Transverse colon (tissue), 4 donors: ENCODE results near the gene NACA. TPM values are rescaled to one million over a fixed set of nuclear protein-coding genes. Genes with fewer than 3 reads are reported as not detected.
"Not testable (repeated sequence)": the region's sequence is repeated elsewhere in the genome, so short reads cannot be mapped to it uniquely, and the experiment has no call there.

Experiments
- DNase-seq: peaks from one replicate; pipeline ENCODE4 v3.0.0-alpha.2; 2019
- H3K27ac ChIP-seq, 4 donors: fragments of 200-600 bp; sonication (generic); 2 replicates each; pipeline ENCODE4 v1.5.1; 2016 to 2018; ENCODE audit warnings: inconsistent platforms in 4 of 4
- H3K27me3 ChIP-seq: fragments of 200-600 bp; sonication (generic); 2 replicates; pipeline ENCODE4 v1.5.1; 2017; ENCODE audit warnings: inconsistent platforms
- H3K36me3 ChIP-seq, 4 donors: fragments of 200-600 bp; sonication (generic); 2 replicates each; pipeline ENCODE4 v1.5.1; 2017 to 2019; ENCODE audit warnings: inconsistent platforms in 4 of 4
- H3K4me1 ChIP-seq, 4 donors: fragments of 200-600 bp; sonication (generic); 2 replicates each; pipeline ENCODE4 v1.5.1; 2017 to 2020; ENCODE audit warnings: inconsistent platforms in 4 of 4
- H3K4me3 ChIP-seq, 4 donors: fragments of 200-600 bp; sonication (generic); 1 replicate in 1 of 4; 2 replicates in 3 of 4; pipeline versions ENCODE4 v1.5.1 to v1.6.1; 2017 to 2019; ENCODE audit warnings: inconsistent platforms in 4 of 4
- H3K9me3 ChIP-seq, 2 donors: fragments of 200-600 bp; sonication (generic); 2 replicates each; pipeline ENCODE4 v1.5.1; 2017 to 2019; ENCODE audit warnings: inconsistent platforms in 2 of 2
- EP300 ChIP-seq: sonication (generic); formaldehyde crosslinking; IDR thresholded peaks from one replicate; pipeline ENCODE4 v1.6.1; 2017; ENCODE audit warnings: antibody characterized with exemption, low read depth
- POLR2A ChIP-seq: fragments of 450-650 bp; IDR thresholded peaks from one replicate; pipeline ENCODE4 v1.6.1; 2016; ENCODE audit warnings: antibody characterized with exemption, mild to moderate bottlenecking, moderate library complexity
- POLR2AphosphoS5 ChIP-seq, 3 donors: sonication (generic); formaldehyde crosslinking; IDR thresholded peaks; one replicate each; pipeline ENCODE4 v1.6.1; 2016; ENCODE audit warnings: antibody characterized with exemption in 3 of 3
- WGBS, 2 donors: methylation state at CpG; one replicate each; pipeline ENCODE4 v1.1.5; 2018; ENCODE audit warnings: low coverage in 1 of 2; 5-methylcytosine and 5-hydroxymethylcytosine counted together
- in situ Hi-C, 4 donors: fragments of 200-750 bp; cut with MboI; loops; one replicate each; pipeline versions ENCODE4 v1.15.0 to v1.15.1; 2017; ENCODE audit warnings: low sequenced_read_pairs in 3 of 4, low pct_ligation_motif_present in 1 of 4, low pct_unique_long_range_greater_than_20kb in 1 of 4
- intact Hi-C: fragments of 100-400 bp; cut with DNase I; formaldehyde crosslinking; loops from one replicate; pipeline ENCODE4 v1.15.1; 2023; ENCODE audit warnings: low total_unique reads
- total RNA-seq, 4 donors: library from RNA; depleted of rRNA; stranded (reverse); fragments of >200 nt; gene quantifications; one replicate each; pipeline ENCODE4 v1.1.0, GENCODE V29; 2016
- TF ChIP-seq, protein P1 (sequence below), 5 experiments: fragments of 200-600 bp in 3 of 5; fragments of 450-650 bp in 2 of 5; sonication (generic) in 3 of 5; IDR thresholded peaks; 1 replicate in 2 of 5; 2 replicates in 3 of 5; pipeline ENCODE4 v1.5.1; 2016 to 2017; ENCODE audit warnings: antibody characterized with exemption in 5 of 5, inconsistent platforms in 3 of 5, mild to moderate bottlenecking in 2 of 5, moderate library complexity in 1 of 5

The NACA gene
- total RNA-seq, 4 donors from 2014 or later = 187 to 1,049 (median 756) TPM

- H3K36me3 ChIP-seq = peaks cover 0 to 2% (median 0%) of the 10 kb centered on the region in 4 donors
- H3K9me3 ChIP-seq = no peaks in the 10 kb centered on the region
- in situ Hi-C loops (no loop called here), intact Hi-C loops (no loop called here)
- TF ChIP-seq, protein P1, sequence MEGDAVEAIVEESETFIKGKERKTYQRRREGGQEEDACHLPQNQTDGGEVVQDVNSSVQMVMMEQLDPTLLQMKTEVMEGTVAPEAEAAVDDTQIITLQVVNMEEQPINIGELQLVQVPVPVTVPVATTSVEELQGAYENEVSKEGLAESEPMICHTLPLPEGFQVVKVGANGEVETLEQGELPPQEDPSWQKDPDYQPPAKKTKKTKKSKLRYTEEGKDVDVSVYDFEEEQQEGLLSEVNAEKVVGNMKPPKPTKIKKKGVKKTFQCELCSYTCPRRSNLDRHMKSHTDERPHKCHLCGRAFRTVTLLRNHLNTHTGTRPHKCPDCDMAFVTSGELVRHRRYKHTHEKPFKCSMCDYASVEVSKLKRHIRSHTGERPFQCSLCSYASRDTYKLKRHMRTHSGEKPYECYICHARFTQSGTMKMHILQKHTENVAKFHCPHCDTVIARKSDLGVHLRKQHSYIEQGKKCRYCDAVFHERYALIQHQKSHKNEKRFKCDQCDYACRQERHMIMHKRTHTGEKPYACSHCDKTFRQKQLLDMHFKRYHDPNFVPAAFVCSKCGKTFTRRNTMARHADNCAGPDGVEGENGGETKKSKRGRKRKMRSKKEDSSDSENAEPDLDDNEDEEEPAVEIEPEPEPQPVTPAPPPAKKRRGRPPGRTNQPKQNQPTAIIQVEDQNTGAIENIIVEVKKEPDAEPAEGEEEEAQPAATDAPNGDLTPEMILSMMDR (IDR thresholded peaks at IDR 0.05) = no peak
- no peak for TF ChIP-seq POLR2A
- TF ChIP-seq POLR2AphosphoS5 (IDR thresholded peaks at IDR 0.05) = no peak
- no peak for TF ChIP-seq EP300
- H3K27me3 ChIP-seq = no peaks in the 10 kb centered on the region
- H3K4me3 ChIP-seq = no peak overlapping the region
- peak overlapping the region in 2 of 4 donors; percentile 29 to 34 for H3K27ac ChIP-seq
- WGBS, 2 donors = 46 to 55% methylated on average over 2 of the region's 2 CpGs
- H3K4me1 ChIP-seq = peaks cover 0 to 17% (median 9%) of the 10 kb centered on the region in 4 donors
- no peak for DNase-seq
Observed at GRCh38 chr12:56749359-56749758, 24.3 kb upstream of the NACA start.

- WGBS, 2 donors = 91 to 97% methylated on average over 8 to 11 of the region's 11 CpGs
- no peak for TF ChIP-seq POLR2AphosphoS5 (IDR thresholded peaks at IDR 0.05)
- TF ChIP-seq, protein P1 (IDR thresholded peaks at IDR 0.05) = no peak
- no peak for TF ChIP-seq EP300
- no peak for TF ChIP-seq POLR2A
- intact Hi-C loops = loop anchor here (10.0 kb wide), 1 partner anchor 93 kb away; the partner anchor contains the start of gene BAZ2A
- H3K36me3 ChIP-seq = peaks cover 0 to 5% (median 0%) of the 10 kb centered on the region in 4 donors
- no peak overlapping the region for H3K27ac ChIP-seq
- DNase-seq = no peak
- no peaks in the 10 kb centered on the region for H3K9me3 ChIP-seq
- H3K4me3 ChIP-seq = no peak overlapping the region
- in situ Hi-C loops = no loop called here
- no peaks in the 10 kb centered on the region for H3K27me3 ChIP-seq
- peaks cover 2 to 15% (median 11%) of the 10 kb centered on the region in 4 donors for H3K4me1 ChIP-seq
Observed at GRCh38 chr12:56728139-56728861, 3.2 kb upstream of the NACA start.

- H3K27me3 ChIP-seq, H3K9me3 ChIP-seq, H3K4me3 ChIP-seq, H3K36me3 ChIP-seq, DNase-seq, in situ Hi-C loops: not testable (repeated sequence)
- H3K27ac ChIP-seq = peak overlapping the region; percentile 90 to 91 (median 91)
- WGBS, 2 donors = 86 to 95% methylated on average over 7 to 14 of the region's 15 CpGs
- intact Hi-C loops = loop anchor here (10.0 kb wide), 1 partner anchor 91 kb away; the partner anchor contains the start of gene BAZ2A
- H3K4me1 ChIP-seq = peaks cover 19 to 35% (median 31%) of the 10 kb centered on the region in 4 donors
Observed at GRCh38 chr12:56726196-56726675, 1.1 kb upstream of the NACA start.

- intact Hi-C loops = loop anchor here (2.0 to 10.0 kb wide), 2 partner anchors 37 to 91 kb away; partner anchors contain the start of genes BAZ2A and PTGES3
- Histone ChIP-seq H3K4me3 (peak overlapping the region; percentile 11 to 83 (median 65)), H3K9me3 (no peaks in the 10 kb centered on the region), H3K27me3 (no peaks in the 10 kb centered on the region), H3K27ac (peak overlapping the region; percentile 90 to 91 (median 91)), H3K4me1 (peaks cover 21 to 40% (median 37%) of the 10 kb centered on the region in 4 donors), H3K36me3 (no peaks in the 10 kb centered on the region)
- in situ Hi-C loops = no loop called here
- TF ChIP-seq POLR2AphosphoS5 (IDR thresholded peaks at IDR 0.05) (no peak), POLR2A (no peak), EP300 (no peak)
- TF ChIP-seq, protein P1 (IDR thresholded peaks at IDR 0.05) = no peak
- 24 to 32% methylated on average over 7 of the region's 7 CpGs for WGBS, 2 donors
- DNase-seq = no peak
Observed at GRCh38 chr12:56725723-56726102, 614 bp upstream of the NACA start.
